T-cell (primary cell): ENCODE measurements around the gene SAPCD2. TPM values are rescaled to one million over a fixed set of nuclear protein-coding genes. Genes with fewer than 3 reads are reported as not detected.
A peak's percentile ranks its signal among the peaks of the same experiment; 100 is the strongest.

Experiments used
- ATAC-seq, 4 experiments: fragments of 200-7000 bp in 3 of 4; fragments of 150-1000 bp in 1 of 4; cut with Tn5 transposase; replicated peaks in 1 of 4; 1 replicate in 3 of 4; 2 replicates in 1 of 4; pipeline ENCODE4 v1.10.0; 2021; ENCODE audit warnings: moderate library complexity in 3 of 4, mild to moderate bottlenecking in 2 of 4, moderate number of reproducible peaks in 1 of 4
- CTCF ChIA-PET, 2 donors: fragments of 300-600 bp; sonication (Branson Sonifier 250); formaldehyde crosslinking; loops; one replicate each; lab custom pipeline; 2022; ENCODE audit warnings: antibody characterized with exemption in 2 of 2; lab: Charles Lee
- POLR2A ChIA-PET, 2 donors: fragments of 300-600 bp; sonication (Branson Sonifier 250); formaldehyde crosslinking; loops; one replicate each; lab custom pipeline; 2022; ENCODE audit warnings: antibody characterized with exemption in 2 of 2; lab: Charles Lee
- DNase-seq, 35 experiments: peaks; one replicate each; pipeline versions ENCODE4 v3.0.0 to v3.0.0-alpha.2; 2013 to 2023
- H3K27ac ChIP-seq: one replicate; pipeline ENCODE4 v1.5.1; 2013; ENCODE audit warnings: low read length
- H3K27me3 ChIP-seq, 2 experiments: replicated peaks in 1 of 2; 1 replicate in 1 of 2; 2 replicates in 1 of 2; pipeline versions ENCODE4 v1.6.1 to v1.7.0; 2013; ENCODE audit warnings: low read length in 1 of 2, mixed read lengths in 1 of 2; ENCODE audit not compliant: control insufficient read depth in 2 of 2, insufficient read depth in 2 of 2; ENCODE audit errors: extremely low read depth in 1 of 2
- H3K36me3 ChIP-seq, 2 donors: 1 replicate in 1 of 2; 2 replicates in 1 of 2; pipeline versions ENCODE4 v1.6.1 to v1.7.0; 2013; ENCODE audit warnings: low read length in 1 of 2; ENCODE audit not compliant: control insufficient read depth in 2 of 2, insufficient read depth in 1 of 2; ENCODE audit errors: extremely low read depth in 1 of 2
- H3K4me1 ChIP-seq, 2 experiments: 1 replicate in 1 of 2; 2 replicates in 1 of 2; pipeline versions ENCODE4 v1.6.1 to v1.7.0; 2013; ENCODE audit warnings: low read length in 2 of 2, mixed read lengths in 1 of 2; ENCODE audit not compliant: insufficient read depth in 2 of 2, control insufficient read depth in 1 of 2; ENCODE audit errors: extremely low read depth in 1 of 2
- H3K4me3 ChIP-seq, 2 donors: 1 replicate in 1 of 2; 2 replicates in 1 of 2; pipeline versions ENCODE4 v1.5.1 to v1.7.0; 2013; ENCODE audit warnings: mild to moderate bottlenecking in 2 of 2, low read length in 1 of 2, moderate library complexity in 1 of 2; ENCODE audit not compliant: control insufficient read depth in 1 of 2; ENCODE audit errors: extremely low read depth in 1 of 2
- H3K9me3 ChIP-seq: 2 replicates; pipeline ENCODE4 v1.7.0; 2013
- H3K27ac Mint-ChIP-seq, 2 donors: one replicate each; pipeline ENCODE4 v1.8.0; 2020 to 2021; ENCODE audit warnings: mild to moderate bottlenecking in 2 of 2, mixed read lengths in 2 of 2
- H3K27me3 Mint-ChIP-seq, 2 donors: one replicate each; pipeline ENCODE4 v1.8.0; 2021 to 2022; ENCODE audit warnings: mixed read lengths in 2 of 2
- H3K36me3 Mint-ChIP-seq: one replicate; pipeline ENCODE4 v1.8.0; 2021; ENCODE audit warnings: mixed read lengths
- H3K4me1 Mint-ChIP-seq, 3 donors: one replicate each; pipeline ENCODE4 v1.8.0; 2020 to 2022; ENCODE audit warnings: mixed read lengths in 3 of 3, mild to moderate bottlenecking in 1 of 3
- H3K4me3 Mint-ChIP-seq, 3 donors: one replicate each; pipeline ENCODE4 v1.8.0; 2020 to 2022; ENCODE audit warnings: mild to moderate bottlenecking in 3 of 3, mixed read lengths in 3 of 3, moderate library complexity in 3 of 3
- H3K9me3 Mint-ChIP-seq, 3 donors: one replicate each; pipeline ENCODE4 v1.8.0; 2020 to 2022; ENCODE audit warnings: mixed read lengths in 3 of 3
- WGBS: methylation state at CpG from one replicate; pipeline ENCODE4 v1.1.5; 2013; ENCODE audit warnings: missing lambda C conversion rate; ENCODE audit not compliant: insufficient coverage; 5-methylcytosine and 5-hydroxymethylcytosine counted together
- total RNA-seq, 35 experiments: library from RNA in 6 of 35; stranded (reverse) in 6 of 35; fragments of 120-200 nt in 1 of 35; gene quantifications; one replicate each; pipeline versions ENCODE4 v1.2.1 to v1.2.4 and lab custom pipeline; 2013 to 2026

Gene SAPCD2
- total RNA-seq, 5 donors from 2014 or later (not counting 1 experiment from before 2014, with no cell fraction given), result 0.33 to 1.0 (median 0.83) TPM

DNA sequence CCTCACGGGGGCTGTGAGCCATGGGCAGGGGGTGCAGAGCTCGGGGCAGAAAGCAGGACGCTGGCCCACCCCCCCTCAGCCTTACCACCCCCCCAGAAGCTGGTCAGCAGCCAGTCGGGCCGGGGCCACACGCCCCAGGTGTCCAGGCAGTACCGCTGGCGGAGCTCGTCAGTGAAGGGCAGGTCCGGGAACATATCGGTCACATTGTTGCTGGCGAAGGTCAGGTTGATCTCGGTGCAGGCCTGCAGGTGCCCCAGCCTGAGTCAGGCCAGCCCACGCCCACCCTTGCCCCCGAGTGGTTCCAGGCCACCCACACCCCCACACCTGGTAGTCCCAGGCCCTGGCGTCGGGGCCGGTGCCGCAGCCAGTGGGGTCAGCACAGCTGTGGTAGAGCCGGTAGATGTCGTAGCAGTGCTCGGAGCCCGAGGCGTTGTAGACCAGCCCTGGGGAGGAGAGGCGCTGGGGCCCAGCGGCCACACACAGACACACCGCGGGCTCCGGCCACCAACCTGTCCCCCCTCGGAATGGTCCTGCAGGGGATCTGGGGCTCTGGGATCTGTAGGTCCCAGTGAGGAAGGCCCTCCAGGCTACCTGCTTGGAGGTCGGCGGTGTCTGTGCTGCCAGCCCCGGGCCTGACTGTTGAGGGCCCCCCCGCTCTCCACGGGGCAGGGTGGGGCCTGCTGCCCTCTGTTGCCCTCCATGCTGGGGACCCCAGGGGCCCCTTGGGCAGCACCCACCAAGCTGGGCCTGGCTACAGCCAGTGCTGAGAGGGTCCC lies 41.6 kb upstream of the SAPCD2 start:
- Histone ChIP-seq H3K4me3 (no peak overlapping the region), H3K27ac (no peak overlapping the region), H3K4me1 (peaks cover 4 to 27% of the 10 kb centered on the region in 2 experiments), H3K9me3 (no peaks in the 10 kb centered on the region), H3K27me3 (peaks cover 0 to 2% of the 10 kb centered on the region in 2 experiments), H3K36me3 (peaks cover 12 to 56% of the 10 kb centered on the region in 2 donors)
- 94% methylated on average over 22 of the region's 35 CpGs for WGBS
- ATAC-seq (no peak), DNase-seq (no peak)
- Mint-ChIP-seq H3K27me3 (no peaks in the 10 kb centered on the region), H3K4me3 (peak overlapping the region in 1 of 3 donors; percentile 9), H3K36me3 (peaks cover 3% of the 10 kb centered on the region), H3K4me1 (peaks cover 5 to 7% (median 5%) of the 10 kb centered on the region in 3 donors), H3K27ac (no peak overlapping the region), H3K9me3 (no peaks in the 10 kb centered on the region)
- POLR2A ChIA-PET, result no interaction called here
- CTCF ChIA-PET, result no interaction called here

DNA sequence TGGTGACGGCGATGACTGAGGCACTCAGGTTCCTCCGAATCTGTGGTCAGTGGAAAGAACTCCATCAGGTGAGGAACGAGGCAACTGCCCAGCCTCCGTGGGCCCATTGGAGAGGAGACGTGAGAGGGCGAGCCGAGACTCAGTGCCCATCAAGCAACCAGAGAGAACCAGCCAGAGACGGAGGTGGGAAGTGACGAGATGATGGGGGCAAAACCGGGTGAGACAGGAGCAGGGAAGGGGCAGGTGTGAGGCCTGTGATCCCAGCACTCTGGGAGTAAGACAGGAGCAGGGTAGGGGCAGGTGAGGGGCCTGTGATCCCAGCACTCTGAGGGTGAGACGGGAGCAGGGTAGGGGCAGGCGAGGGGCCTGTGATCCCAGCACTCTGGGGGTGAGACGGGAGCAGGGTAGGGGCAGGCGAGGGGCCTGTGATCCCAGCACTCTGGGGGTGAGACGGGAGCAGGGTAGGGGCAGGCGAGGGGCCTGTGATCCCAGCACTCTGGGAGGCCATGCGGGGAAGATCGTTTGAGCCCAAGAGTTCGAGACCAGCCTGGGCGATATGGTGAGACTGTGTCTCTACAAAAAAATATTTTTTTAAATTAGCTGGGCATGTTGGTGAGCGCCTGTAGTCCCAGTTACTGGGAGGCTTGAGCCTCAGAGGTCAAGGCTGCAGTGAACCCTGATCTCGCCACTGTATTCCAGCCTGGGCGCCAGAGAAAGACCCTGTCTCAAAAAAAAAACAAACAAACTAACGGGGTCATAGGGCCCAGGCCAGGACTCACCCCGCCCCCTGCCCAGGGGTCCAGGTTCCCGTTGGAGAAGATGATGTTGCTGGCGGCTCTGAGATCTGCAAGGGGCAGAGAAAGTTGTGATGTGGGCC lies 40.8 kb upstream of the SAPCD2 start:
- no peak for DNase-seq
- peaks cover 4 to 30% of the 10 kb centered on the region in 2 experiments for H3K4me1 ChIP-seq
- no peaks in the 10 kb centered on the region for H3K27me3 Mint-ChIP-seq
- H3K27ac ChIP-seq, result no peak overlapping the region
- ChIA-PET POLR2A (no interaction called here), CTCF (no interaction called here)
- H3K4me1 Mint-ChIP-seq, result peaks cover 5 to 7% (median 5%) of the 10 kb centered on the region in 3 donors
- no peak for ATAC-seq
- peaks cover 3% of the 10 kb centered on the region for H3K36me3 Mint-ChIP-seq
- no peak overlapping the region for H3K4me3 ChIP-seq
- H3K27me3 ChIP-seq, result peaks cover 0 to 2% of the 10 kb centered on the region in 2 experiments
- H3K36me3 ChIP-seq, result peaks cover 17 to 64% of the 10 kb centered on the region in 2 donors
- H3K4me3 Mint-ChIP-seq, result no peak overlapping the region
- no peaks in the 10 kb centered on the region for H3K9me3 ChIP-seq
- no peak overlapping the region for H3K27ac Mint-ChIP-seq
- no peaks in the 10 kb centered on the region for H3K9me3 Mint-ChIP-seq
- 94% methylated on average over 21 of the region's 28 CpGs for WGBS

GRCh38 chr9:137110147-137110910 lies 40.0 kb upstream of the SAPCD2 start:
- Mint-ChIP-seq H3K9me3 (no peaks in the 10 kb centered on the region), H3K4me3 (no peak overlapping the region), H3K27ac (no peak overlapping the region), H3K36me3 (peaks cover 3% of the 10 kb centered on the region), H3K27me3 (no peaks in the 10 kb centered on the region), H3K4me1 (peaks cover 5 to 7% (median 5%) of the 10 kb centered on the region in 3 donors)
- no peaks in the 10 kb centered on the region for H3K9me3 ChIP-seq
- H3K27me3 ChIP-seq, result no peaks in the 10 kb centered on the region
- no peak for DNase-seq
- H3K4me3 ChIP-seq, result no peak overlapping the region
- ATAC-seq, result no peak
- H3K4me1 ChIP-seq, result peaks cover 4 to 25% of the 10 kb centered on the region in 2 experiments
- CTCF ChIA-PET, result no interaction called here
- 91% methylated on average over 31 of the region's 38 CpGs for WGBS
- POLR2A ChIA-PET, result no interaction called here
- no peak overlapping the region for H3K27ac ChIP-seq
- H3K36me3 ChIP-seq, result peaks cover 23 to 71% of the 10 kb centered on the region in 2 donors

- H3K27me3 ChIP-seq, result no peaks in the 10 kb centered on the region
- H3K4me3 Mint-ChIP-seq, result no peak overlapping the region
- H3K9me3 Mint-ChIP-seq, result no peaks in the 10 kb centered on the region
- H3K27ac ChIP-seq, result no peak overlapping the region
- no peak overlapping the region for H3K27ac Mint-ChIP-seq
- H3K27me3 Mint-ChIP-seq, result no peaks in the 10 kb centered on the region
- ATAC-seq (no peak), DNase-seq (no peak)
- H3K4me1 Mint-ChIP-seq, result peaks cover 5 to 7% (median 5%) of the 10 kb centered on the region in 3 donors
- WGBS, result 90% methylated on average over 34 of the region's 34 CpGs
- CTCF ChIA-PET, result no interaction called here
- no peaks in the 10 kb centered on the region for H3K9me3 ChIP-seq
- H3K36me3 Mint-ChIP-seq, result peaks cover 8% of the 10 kb centered on the region
- no peak overlapping the region for H3K4me3 ChIP-seq
- peaks cover 29 to 80% of the 10 kb centered on the region in 2 donors for H3K36me3 ChIP-seq
- POLR2A ChIA-PET, result interaction anchor here in 1 of 2 donors (0.7 kb wide), 1 partner anchor 213 kb away, joined by 3 read pairs; no protein-coding TSS in a partner anchor
- H3K4me1 ChIP-seq, result peaks cover 0 to 19% of the 10 kb centered on the region in 2 experiments
Observed at GRCh38 chr9:137109250-137110146, 39.1 kb upstream of the SAPCD2 start.

GRCh38 chr9:137108608-137109249 lies 38.4 kb upstream of the SAPCD2 start:
- CTCF ChIA-PET, result no interaction called here
- DNase-seq (no peak), ATAC-seq (no peak)
- peaks cover 30 to 86% of the 10 kb centered on the region in 2 donors for H3K36me3 ChIP-seq
- Mint-ChIP-seq H3K36me3 (peaks cover 10% of the 10 kb centered on the region), H3K27me3 (no peaks in the 10 kb centered on the region), H3K4me1 (peaks cover 5 to 7% (median 5%) of the 10 kb centered on the region in 3 donors), H3K27ac (no peak overlapping the region), H3K4me3 (no peak overlapping the region), H3K9me3 (no peaks in the 10 kb centered on the region)
- WGBS, result 89% methylated on average over 29 of the region's 29 CpGs
- H3K27me3 ChIP-seq, result no peaks in the 10 kb centered on the region
- H3K4me1 ChIP-seq, result peaks cover 0 to 19% of the 10 kb centered on the region in 2 experiments
- H3K4me3 ChIP-seq, result no peak overlapping the region
- no peak overlapping the region for H3K27ac ChIP-seq
- POLR2A ChIA-PET, result interaction anchor here in 1 of 2 donors (0.7 kb wide), 1 partner anchor 213 kb away, joined by 3 read pairs; no protein-coding TSS in a partner anchor
- H3K9me3 ChIP-seq, result no peaks in the 10 kb centered on the region
